SU-DHL-6 (cell line): ENCODE measurements around the gene MYO5C.

Experiments
- H2AFZ ChIP-seq: fragments of 200-600 bp; sonication (generic); 2 replicates; pipeline ENCODE4 v1.6.1; 2014; ENCODE audit warnings: low read depth, mild to moderate bottlenecking, moderate library complexity, mixed read lengths, antibody characterized with exemption, low read length; ENCODE audit not compliant: severe bottlenecking
- H3F3A ChIP-seq: fragments of 200-600 bp; shearing (Covaris generic); 2 replicates; pipeline ENCODE4 v1.6.0; 2016; ENCODE audit warnings: antibody characterized with exemption, mild to moderate bottlenecking; ENCODE audit not compliant: insufficient read depth
- H3K27ac ChIP-seq: fragments of 200-600 bp; sonication (generic); 2 replicates; pipeline ENCODE4 v1.5.1; 2016; ENCODE audit warnings: low read depth, mild to moderate bottlenecking, low read length, moderate library complexity, mixed read lengths
- H3K27me3 ChIP-seq: fragments of 200-600 bp; sonication (generic), shearing (Covaris generic); 2 replicates; pipeline ENCODE4 v1.6.0; 2014; ENCODE audit warnings: mild to moderate bottlenecking, low read length
- H3K36me3 ChIP-seq: fragments of 200-600 bp; sonication (generic); 2 replicates; pipeline ENCODE4 v1.6.1; 2014; ENCODE audit warnings: mild to moderate bottlenecking, low read length, mixed read lengths
- H3K4me2 ChIP-seq: fragments of 300-600, 200-600 bp; shearing (Covaris generic), sonication (generic); 2 replicates; pipeline ENCODE4 v1.6.0; 2014; ENCODE audit warnings: low read length, low read depth, mild to moderate bottlenecking; ENCODE audit not compliant: poor library complexity, severe bottlenecking
- H3K4me3 ChIP-seq: fragments of 200-600 bp; sonication (generic); 2 replicates; pipeline ENCODE4 v1.5.1; 2014; ENCODE audit warnings: antibody characterized with exemption, low read length, mild to moderate bottlenecking, mixed read lengths; ENCODE audit not compliant: insufficient read depth, poor library complexity, severe bottlenecking
- H3K79me2 ChIP-seq: fragments of 200-600 bp; sonication (generic); 2 replicates; pipeline ENCODE4 v1.6.1; 2014; ENCODE audit warnings: mild to moderate bottlenecking, low read length, moderate library complexity; ENCODE audit not compliant: insufficient read depth
- H3K9ac ChIP-seq: fragments of 200-600 bp; sonication (generic); 2 replicates; pipeline ENCODE4 v1.7.0; 2014; ENCODE audit warnings: mild to moderate bottlenecking, low read length
- H3K9me2 ChIP-seq: fragments of 200-600 bp; sonication (generic); replicated peaks from 2 replicates; pipeline ENCODE4 v1.6.1; 2014; ENCODE audit warnings: low read length; ENCODE audit not compliant: insufficient read depth
- H3K9me3 ChIP-seq: fragments of 200-600 bp; sonication (generic); 2 replicates; pipeline ENCODE4 v1.6.1; 2014; ENCODE audit warnings: low read length, mixed read lengths; ENCODE audit not compliant: insufficient read depth
- H4K20me1 ChIP-seq: fragments of 200-600 bp; sonication (generic); 2 replicates; pipeline ENCODE4 v1.6.1; 2014; ENCODE audit warnings: low read depth, mild to moderate bottlenecking, antibody characterized with exemption, low read length, moderate library complexity, mixed read lengths
- CTCF ChIP-seq: fragments of 200-600 bp; sonication (generic); IDR thresholded peaks from one replicate; pipeline ENCODE4 v1.5.1; 2017; ENCODE audit warnings: antibody characterized with exemption, mild to moderate bottlenecking, low read length, moderate library complexity; ENCODE audit not compliant: insufficient read depth, poor library complexity, severe bottlenecking
- EZH2phosphoT487 ChIP-seq: fragments of 200-600 bp; sonication (generic), shearing (Covaris generic); conservative IDR thresholded peaks from 2 replicates; pipeline ENCODE4 v1.6.1; 2018; ENCODE audit warnings: mild to moderate bottlenecking, antibody characterized with exemption, low read length, moderate library complexity, mixed read lengths

MYO5C gene

GRCh38 chr15:52183562-52184173, 111.9 kb downstream of the MYO5C start:
- Histone ChIP-seq H3K36me3 (no peaks in the 10 kb centered on the region), H3K9me3 (no peaks in the 10 kb centered on the region), H3K79me2 (peaks cover 5% of the 10 kb centered on the region; the same call in 1 of the 2 replicates), H3K4me2 (no peak overlapping the region), H3K9me2 (no peaks in the 10 kb centered on the region), H3K9ac (no peak overlapping the region), H3K27me3 (no peaks in the 10 kb centered on the region), H4K20me1 (no peaks in the 10 kb centered on the region), H3K27ac (peak overlapping the region; percentile 27), H3K4me3 (no peak overlapping the region), H2AFZ (no peak overlapping the region), H3F3A (peaks cover 35% of the 10 kb centered on the region)
- TF ChIP-seq EZH2phosphoT487 (no peak), CTCF (peak; percentile 83)

GRCh38 chr15:52181938-52182780, 113.4 kb downstream of the MYO5C start:
- Histone ChIP-seq H3F3A (peaks cover 35% of the 10 kb centered on the region), H3K4me2 (peak overlapping the region; percentile 94), H3K27me3 (no peaks in the 10 kb centered on the region), H3K9me3 (no peaks in the 10 kb centered on the region), H4K20me1 (no peaks in the 10 kb centered on the region), H2AFZ (peak overlapping the region; percentile 1), H3K9ac (peak overlapping the region; percentile 1; the same call in 1 of the 2 replicates), H3K79me2 (peaks cover 19% of the 10 kb centered on the region), H3K27ac (peak overlapping the region; percentile 91), H3K36me3 (no peaks in the 10 kb centered on the region), H3K9me2 (no peaks in the 10 kb centered on the region), H3K4me3 (no peak overlapping the region)
- no peak for TF ChIP-seq CTCF
- no peak for TF ChIP-seq EZH2phosphoT487

- no peaks in the 10 kb centered on the region for H3K9me3 ChIP-seq
- no peaks in the 10 kb centered on the region for H3K36me3 ChIP-seq
- TF ChIP-seq CTCF (no peak), EZH2phosphoT487 (no peak)
- peak overlapping the region; percentile 76 for H3K4me3 ChIP-seq
- peaks cover 28% of the 10 kb centered on the region for H3K79me2 ChIP-seq
- no peaks in the 10 kb centered on the region for H4K20me1 ChIP-seq
- peak overlapping the region; percentile 94 for H3K4me2 ChIP-seq
- no peaks in the 10 kb centered on the region for H3K27me3 ChIP-seq
- peaks cover 35% of the 10 kb centered on the region for H3F3A ChIP-seq
- peak overlapping the region; percentile 80 for H3K9ac ChIP-seq
- peak overlapping the region; percentile 69 for H2AFZ ChIP-seq
- H3K9me2 ChIP-seq = no peaks in the 10 kb centered on the region
- H3K27ac ChIP-seq = peak overlapping the region; percentile 91
These were observed 114.7 kb downstream of the MYO5C start for GRCh38 chr15:52180851-52181450.
